GM12878 (cell line): ENCODE measurements around the gene LRRC63.

Source experiments
- NR2F1 ChIP-seq: fragments of 450-650 bp; conservative IDR thresholded peaks from 2 replicates; pipeline ENCODE4 v1.6.1; 2017; ENCODE audit warnings: mild to moderate bottlenecking
- PML ChIP-seq: IDR thresholded peaks from 2 replicates; pipeline ENCODE4 v1.6.1; 2012; ENCODE audit warnings: low read length, inconsistent platforms
- RAD51 ChIP-seq: fragments of 450-650 bp; IDR thresholded peaks from 2 replicates; pipeline ENCODE4 v1.6.1; 2016; ENCODE audit warnings: moderate library complexity, mild to moderate bottlenecking, inconsistent platforms
- SIX5 ChIP-seq: IDR thresholded peaks from 2 replicates; pipeline ENCODE4 v1.6.1; 2011; ENCODE audit warnings: mild to moderate bottlenecking, low read depth, low read length, moderate library complexity; ENCODE audit not compliant: severe bottlenecking
- SRF ChIP-seq, 2 experiments: IDR thresholded peaks; 2 replicates each; pipeline ENCODE4 v1.6.1; 2011; ENCODE audit warnings: low read depth in 2 of 2, low read length in 2 of 2, mild to moderate bottlenecking in 1 of 2, moderate library complexity in 1 of 2
- USF2 ChIP-seq: IDR thresholded peaks from 2 replicates; pipeline ENCODE4 v1.6.1; 2011; ENCODE audit warnings: low read depth, low read length, improper control_type of control experiment, borderline replicate concordance

- TF ChIP-seq USF2 (no peak), SIX5 (no peak), PML (no peak), SRF (IDR thresholded peaks at IDR 0.05; ENCODE audit: low read depth in 2 of 2, low read length in 2 of 2) (no peak), RAD51 (no peak), NR2F1 (no peak)
Measured at GRCh38 chr13:46166224-46166584, 45.5 kb upstream of the LRRC63 start.
